GM21367 (cell line): ENCODE data around the gene PDE4D.
"Not testable (repeated sequence)": the region's sequence is repeated elsewhere in the genome, so short reads cannot be mapped to it uniquely, and the experiment has no call there.

ENCODE experiments used
- ATAC-seq: cut with Tn5 transposase; IDR thresholded peaks from one replicate; pipeline ENCODE4 v1.9.1; 2021; ENCODE audit not compliant: unreplicated experiment

PDE4D gene

GRCh38 chr5:59001154-59001553 is 892.4 kb downstream of the PDE4D start:
- ATAC-seq = no peak

GRCh38 chr5:59000211-59000610 is 893.3 kb downstream of the PDE4D start:
- ATAC-seq = no peak

- ATAC-seq = no peak
Measured at GRCh38 chr5:58999804-59000203, 893.7 kb downstream of the PDE4D start.

- no peak for ATAC-seq
Measured at GRCh38 chr5:58998544-58998943, 895.0 kb downstream of the PDE4D start.

- ATAC-seq = not testable (repeated sequence)
Measured at GRCh38 chr5:58995779-58996178, 897.7 kb downstream of the PDE4D start.

- ATAC-seq = no peak
Measured at GRCh38 chr5:58993461-58993860, 900.1 kb downstream of the PDE4D start.

- no peak for ATAC-seq
Measured at GRCh38 chr5:58988938-58989337, 904.6 kb downstream of the PDE4D start.

- ATAC-seq = no peak
Measured at GRCh38 chr5:58987193-58987592, 906.3 kb downstream of the PDE4D start.

- ATAC-seq = no peak
Measured at GRCh38 chr5:58986281-58986680, 907.2 kb downstream of the PDE4D start.

GRCh38 chr5:58985759-58986158 is 907.8 kb downstream of the PDE4D start:
- ATAC-seq = no peak

GRCh38 chr5:58985311-58985710 is 908.2 kb downstream of the PDE4D start:
- ATAC-seq = no peak

- ATAC-seq = no peak
Measured at GRCh38 chr5:58983526-58984452, 909.7 kb downstream of the PDE4D start.

- ATAC-seq = no peak
Measured at GRCh38 chr5:58980890-58981289, 912.6 kb downstream of the PDE4D start.

GRCh38 chr5:58979090-58979489 is 914.4 kb downstream of the PDE4D start:
- no peak for ATAC-seq

GRCh38 chr5:58974601-58975000 is 918.9 kb downstream of the PDE4D start:
- ATAC-seq = no peak

GRCh38 chr5:58974083-58974482 is 919.4 kb downstream of the PDE4D start:
- ATAC-seq = no peak

- ATAC-seq = no peak
Measured at GRCh38 chr5:58972301-58972700, 921.2 kb downstream of the PDE4D start.

- ATAC-seq = no peak
Measured at GRCh38 chr5:58970766-58971165, 922.8 kb downstream of the PDE4D start.

GRCh38 chr5:58969795-58970194 is 923.7 kb downstream of the PDE4D start:
- ATAC-seq = no peak

GRCh38 chr5:58969253-58969652 is 924.3 kb downstream of the PDE4D start:
- no peak for ATAC-seq

- ATAC-seq = no peak
Measured at GRCh38 chr5:58968350-58968749, 925.2 kb downstream of the PDE4D start.

GRCh38 chr5:58967597-58968281 is 925.8 kb downstream of the PDE4D start:
- no peak for ATAC-seq
